H1 (cell line): Measurements from ENCODE around the gene LYSMD3. TPM values are rescaled to one million over a fixed set of nuclear protein-coding genes. Genes with fewer than 3 reads are reported as not detected.

ENCODE experiments used
- CTCF ChIA-PET: fragments of 300-600 bp; sonication (Branson Sonifier 250); formaldehyde crosslinking; loops from one replicate; lab custom pipeline; 2021; ENCODE audit not compliant: partially characterized antibody; lab: Charles Lee
- POLR2A ChIA-PET: fragments of 300-600 bp; sonication (Branson Sonifier 250); formaldehyde crosslinking; loops from one replicate; lab custom pipeline; 2021; ENCODE audit warnings: inconsistent platforms; ENCODE audit not compliant: partially characterized antibody; lab: Charles Lee
- DNase-seq, 2 experiments: peaks; one replicate each; pipeline versions ENCODE4 v3.0.0 to v3.0.0-alpha.2; 2010 to 2022; ENCODE audit warnings: low spot score in 2 of 2, low read depth in 1 of 2, mixed read lengths in 1 of 2
- FAIRE-seq: peaks from 2 replicates; lab custom pipeline; 2011; peaks lifted over from hg19 to GRCh38; lab: Jason Lieb, UNC
- H2AFZ ChIP-seq: 2 replicates; pipeline ENCODE4 v1.8.1; 2012; ENCODE audit warnings: low read length, inconsistent platforms
- H2AK5ac ChIP-seq: 2 replicates; pipeline ENCODE4 v1.6.1; 2013; ENCODE audit warnings: low read depth, low read length
- H2BK120ac ChIP-seq: replicated peaks from 2 replicates; pipeline ENCODE3; 2013; ENCODE audit warnings: low read depth, low read length, inconsistent platforms
- H2BK12ac ChIP-seq: 2 replicates; pipeline ENCODE4 v1.6.1; 2013; ENCODE audit warnings: low read depth, low read length
- H2BK15ac ChIP-seq: 2 replicates; pipeline ENCODE4 v1.6.1; 2013; ENCODE audit warnings: low read length
- H2BK20ac ChIP-seq: 2 replicates; pipeline ENCODE4 v1.6.1; 2013; ENCODE audit warnings: low read length
- H2BK5ac ChIP-seq: 2 replicates; pipeline ENCODE4 v1.6.1; 2013; ENCODE audit warnings: low read depth, low read length
- H3K14ac ChIP-seq: 2 replicates; pipeline ENCODE4 v1.6.1; 2013; ENCODE audit warnings: inconsistent platforms; ENCODE audit not compliant: insufficient read length
- H3K18ac ChIP-seq: 2 replicates; pipeline ENCODE4 v1.6.1; 2013; ENCODE audit warnings: low read length; ENCODE audit errors: extremely low read depth
- H3K23ac ChIP-seq: 2 replicates; pipeline ENCODE4 v1.6.1; 2013; ENCODE audit warnings: inconsistent platforms; ENCODE audit not compliant: insufficient read length
- H3K23me2 ChIP-seq: 2 replicates; pipeline ENCODE4 v1.6.1; 2013; ENCODE audit warnings: low read depth, low read length
- H3K27ac ChIP-seq: 2 replicates; pipeline ENCODE4 v1.6.1; 2011; ENCODE audit warnings: low read depth, low read length, inconsistent platforms
- H3K27me3 ChIP-seq, 4 experiments: replicated peaks in 1 of 4; 1 replicate in 1 of 4; 2 replicates in 3 of 4; pipeline versions ENCODE4 v1.6.1 to v1.8.1; 2011 to 2013; ENCODE audit warnings: low read length in 3 of 4, mild to moderate bottlenecking in 3 of 4, inconsistent platforms in 2 of 4, mixed read lengths in 2 of 4, moderate library complexity in 1 of 4; ENCODE audit not compliant: control insufficient read depth in 3 of 4, insufficient read depth in 3 of 4; ENCODE audit errors: extremely low read depth in 1 of 4
- H3K36me3 ChIP-seq, 4 experiments: 2 replicates each; pipeline versions ENCODE4 v1.6.1 to v1.8.1; 2011 to 2013; ENCODE audit warnings: mild to moderate bottlenecking in 4 of 4, low read length in 3 of 4, moderate library complexity in 2 of 4, control low read depth in 1 of 4, inconsistent platforms in 1 of 4; ENCODE audit not compliant: insufficient read depth in 4 of 4, control insufficient read depth in 2 of 4
- H3K4ac ChIP-seq: replicated peaks from 2 replicates; pipeline ENCODE3; 2013; ENCODE audit warnings: low read length, low read depth, mixed read lengths, inconsistent platforms; ENCODE audit not compliant: insufficient read length
- H3K4me1 ChIP-seq, 4 experiments: replicated peaks in 1 of 4; 1 replicate in 1 of 4; 2 replicates in 3 of 4; pipeline versions ENCODE4 v1.6.1 to v1.8.1; 2011 to 2013; ENCODE audit warnings: low read length in 3 of 4, inconsistent platforms in 2 of 4, mixed read lengths in 1 of 4; ENCODE audit not compliant: insufficient read depth in 4 of 4, control insufficient read depth in 3 of 4
- H3K4me2 ChIP-seq, 2 experiments: 2 replicates each; pipeline versions ENCODE4 v1.6.1 to v1.8.1; 2011 to 2013; ENCODE audit warnings: low read depth in 2 of 2, low read length in 2 of 2, control low read depth in 1 of 2, inconsistent platforms in 1 of 2, mild to moderate bottlenecking in 1 of 2; ENCODE audit not compliant: insufficient read depth in 1 of 2
- H3K4me3 ChIP-seq, 4 experiments: fragments of 200-600, 300-600 bp in 1 of 4; sonication (generic), shearing (Covaris generic), sonication (Bioruptor Twin) in 1 of 4; 2 replicates each; pipeline versions ENCODE4 v1.5.1 to v1.8.1; 2011 to 2016; ENCODE audit warnings: low read length in 4 of 4, low read depth in 3 of 4, control low read depth in 2 of 4, inconsistent platforms in 2 of 4, mild to moderate bottlenecking in 2 of 4, mixed read lengths in 1 of 4, moderate library complexity in 1 of 4; ENCODE audit not compliant: insufficient read depth in 2 of 4; ENCODE audit errors: extremely low read depth in 1 of 4
- H3K56ac ChIP-seq: replicated peaks from 2 replicates; pipeline ENCODE3; 2013; ENCODE audit warnings: low read depth, mild to moderate bottlenecking, mixed read lengths, low read length, inconsistent platforms; ENCODE audit not compliant: insufficient read length
- H3K79me1 ChIP-seq: 2 replicates; pipeline ENCODE4 v1.6.1; 2013; ENCODE audit warnings: low read depth, low read length, control low read depth
- H3K79me2 ChIP-seq, 2 experiments: 2 replicates each; pipeline versions ENCODE4 v1.6.1 to v1.8.1; 2012 to 2013; ENCODE audit warnings: low read length in 2 of 2, mild to moderate bottlenecking in 2 of 2, inconsistent platforms in 1 of 2; ENCODE audit not compliant: insufficient read depth in 2 of 2, control insufficient read depth in 1 of 2
- H3K9ac ChIP-seq, 4 experiments: replicated peaks in 1 of 4; 1 replicate in 1 of 4; 2 replicates in 3 of 4; pipeline versions ENCODE4 v1.6.1 to v1.8.1; 2011 to 2013; ENCODE audit warnings: low read depth in 3 of 4, low read length in 3 of 4, control low read depth in 2 of 4, mild to moderate bottlenecking in 2 of 4, moderate library complexity in 2 of 4, inconsistent platforms in 1 of 4; ENCODE audit errors: extremely low read depth in 1 of 4
- H3K9me3 ChIP-seq, 2 experiments: 2 replicates each; pipeline versions ENCODE4 v1.6.1 to v1.8.1; 2012 to 2013; ENCODE audit warnings: mild to moderate bottlenecking in 2 of 2, moderate library complexity in 2 of 2, control low read depth in 1 of 2, inconsistent platforms in 1 of 2, low read depth in 1 of 2, low read length in 1 of 2, mixed read lengths in 1 of 2; ENCODE audit not compliant: insufficient read depth in 2 of 2
- H4K20me1 ChIP-seq, 2 experiments: replicated peaks in 1 of 2; 2 replicates each; pipeline versions ENCODE3 to v1.8.1; 2011 to 2013; ENCODE audit warnings: inconsistent platforms in 2 of 2, low read length in 2 of 2, mild to moderate bottlenecking in 1 of 2; ENCODE audit not compliant: insufficient read depth in 2 of 2, control insufficient read depth in 1 of 2
- H4K5ac ChIP-seq: 2 replicates; pipeline ENCODE4 v1.6.1; 2013; ENCODE audit warnings: low read length, low read depth, mixed read lengths, inconsistent platforms; ENCODE audit not compliant: insufficient read length
- H4K8ac ChIP-seq: 2 replicates; pipeline ENCODE4 v1.8.0; 2013; ENCODE audit warnings: mild to moderate bottlenecking, moderate library complexity, low read length, inconsistent platforms; ENCODE audit not compliant: insufficient read depth; ENCODE audit errors: extremely low read depth
- H4K91ac ChIP-seq: replicated peaks from 2 replicates; pipeline ENCODE3; 2013; ENCODE audit warnings: low read length, mixed read lengths, inconsistent platforms; ENCODE audit not compliant: insufficient read length
- ASH2L ChIP-seq: fragments of 200-600, 300-600 bp; sonication (generic); IDR thresholded peaks from one replicate; pipeline ENCODE4 v1.7.1; 2017; ENCODE audit warnings: low read length
- EP300 ChIP-seq, 2 experiments: IDR thresholded peaks; 1 replicate in 1 of 2; 2 replicates in 1 of 2; pipeline ENCODE4 v1.6.1; 2011 to 2012; ENCODE audit warnings: low read depth in 2 of 2, low read length in 2 of 2, mild to moderate bottlenecking in 2 of 2, borderline replicate concordance in 1 of 2, inconsistent platforms in 1 of 2, moderate library complexity in 1 of 2
- SUZ12 ChIP-seq: fragments of 200-600 bp; sonication (generic); IDR thresholded peaks from 2 replicates; pipeline ENCODE4 v1.6.1; 2012; ENCODE audit warnings: mild to moderate bottlenecking, inconsistent platforms, low read length, moderate library complexity, mixed read lengths
- TAF1 ChIP-seq: IDR thresholded peaks from 2 replicates; pipeline ENCODE4 v1.6.1; 2011; ENCODE audit warnings: mild to moderate bottlenecking, low read depth, low read length
- TCF12 ChIP-seq: IDR thresholded peaks from 2 replicates; pipeline ENCODE4 v1.6.1; 2011; ENCODE audit warnings: low read depth, mild to moderate bottlenecking, low read length
- USF2 ChIP-seq: IDR thresholded peaks from 2 replicates; pipeline ENCODE4 v1.6.1; 2011; ENCODE audit warnings: low read length, improper control_type of control experiment
- WGBS, 2 experiments: shearing (Covaris generic) in 1 of 2; methylation state at CpG; one replicate each; pipeline versions ENCODE4 v1.1.6 to v1.1.7; 2013 to 2015; ENCODE audit warnings: low lambda C conversion rate in 2 of 2, mixed read lengths in 2 of 2, inconsistent platforms in 1 of 2, low coverage in 1 of 2, missing lambda C conversion rate in 1 of 2; ENCODE audit not compliant: insufficient replicate concordance in 2 of 2, insufficient coverage in 1 of 2, insufficient read length in 1 of 2; ENCODE audit errors: extremely low coverage in 1 of 2, missing lambda C conversion rate in 1 of 2; 5-methylcytosine and 5-hydroxymethylcytosine counted together
- polyA plus RNA-seq, 7 experiments: library from polyadenylated mRNA; depleted of rRNA in 3 of 7; stranded (reverse) in 5 of 7; unstranded in 2 of 7; fragments of >200 nt in 5 of 7; fragments of 200-250 nt in 2 of 7; gene quantifications; 1 replicate in 5 of 7; 2 replicates in 1 of 7; 4 replicates in 1 of 7; pipeline versions ENCODE4 v1.2.1 to v1.2.3, GENCODE V29; 2011 to 2013; ENCODE audit warnings: missing spikeins in 2 of 7, mixed read lengths in 2 of 7
- total RNA-seq: library from RNA; stranded (reverse); fragmentation: NEBNext Ultra II Directional; extraction: Animal tissue kit (Norgen Biotek cat#: 25700); gene quantifications from 2 replicates; pipeline ENCODE4 v1.2.1, GENCODE V29; 2021

The LYSMD3 gene
- total and polyA plus RNA-seq, 2 of the 8 experiments (the other 6 are each of a cell fraction or from before 2014, with no cell fraction given), result 3.7 to 14.9 TPM

- Histone ChIP-seq H3K4me2 (peak overlapping the region; percentile 60 to 98), H3K4me3 (peak overlapping the region in 1 of 4 experiments; percentile 96; a peak in 2 of 8 replicates), H2BK5ac (no peak overlapping the region), H3K23ac (no peak overlapping the region), H2AK5ac (no peak overlapping the region), H3K27ac (0 out of 2 replicates have a peak overlapping the region, but pooled peaks have one; percentile 29), H3K4me1 (peaks cover 0 to 24% (median 12%) of the 10 kb centered on the region in 4 experiments; a peak in 6 of 7 replicates), H3K18ac (peak overlapping the region; percentile 17; the same call in 1 of the 2 replicates), H2BK20ac (no peak overlapping the region), H3K27me3 (no peaks in the 10 kb centered on the region), H2BK12ac (no peak overlapping the region; the same call in 1 of the 2 replicates), H3K79me2 (peaks cover 0 to 80% of the 10 kb centered on the region in 2 experiments; a peak in 3 of 4 replicates), H4K8ac (no peak overlapping the region), H4K20me1 (peaks cover 0 to 2% of the 10 kb centered on the region in 2 experiments), H3K79me1 (no peaks in the 10 kb centered on the region), H2AFZ (no peak overlapping the region), H2BK15ac (no peak overlapping the region), H3K56ac (no peak overlapping the region), H3K9ac (no peak overlapping the region), H3K4ac (no peak overlapping the region), H3K36me3 (no peaks in the 10 kb centered on the region), H4K5ac (peak overlapping the region; percentile 51), H4K91ac (peak overlapping the region; percentile 41), H2BK120ac (no peak overlapping the region), H3K9me3 (no peaks in the 10 kb centered on the region), H3K23me2 (peaks cover 5% of the 10 kb centered on the region; the same call in 1 of the 2 replicates), H3K14ac (no peak overlapping the region)
- ChIA-PET POLR2A (interaction anchor here (1.0 to 1.5 kb wide), 6 partner anchors 9 to 89 kb away, joined by 3 to 6 read pairs (median 3); partner anchors contain the start of genes MBLAC2 and POLR3G), CTCF (interaction anchor here (0.6 to 2.3 kb wide), 5 partner anchors 18 to 91 kb away, joined by 3 to 6 read pairs (median 4); no protein-coding TSS in a partner anchor)
- no peak for DNase-seq
- no peak for FAIRE-seq
- WGBS, 2 experiments, result 36% methylated on average over 5 of the region's 5 CpGs; no CpG with 5 or more reads in 1 of the 2 experiments
- no peak for TF ChIP-seq ASH2L
- TF ChIP-seq EP300 (IDR thresholded peaks at IDR 0.05; ENCODE audit: borderline replicate concordance in 1 of 2, low read depth in 2 of 2, low read length in 2 of 2), result no peak
- TF ChIP-seq TAF1, result no peak
- no peak for TF ChIP-seq TCF12
- no peak for TF ChIP-seq USF2
- TF ChIP-seq SUZ12, result no peak
Observed at GRCh38 chr5:90562341-90562740, 33.0 kb upstream of the LYSMD3 start.
